HG03521 (cell line): Measurements from ENCODE around the gene CFTR.
A peak's percentile ranks its signal among the peaks of the same experiment; 100 is the strongest.
"Not testable (repeated sequence)": the region's sequence is repeated elsewhere in the genome, so short reads cannot be mapped to it uniquely, and the experiment has no call there.

ENCODE experiments used
- ATAC-seq: cut with Tn5 transposase; IDR thresholded peaks from one replicate; pipeline ENCODE4 v1.9.1; 2021; ENCODE audit warnings: mild to moderate bottlenecking, moderate library complexity; ENCODE audit not compliant: unreplicated experiment

CFTR gene

DNA sequence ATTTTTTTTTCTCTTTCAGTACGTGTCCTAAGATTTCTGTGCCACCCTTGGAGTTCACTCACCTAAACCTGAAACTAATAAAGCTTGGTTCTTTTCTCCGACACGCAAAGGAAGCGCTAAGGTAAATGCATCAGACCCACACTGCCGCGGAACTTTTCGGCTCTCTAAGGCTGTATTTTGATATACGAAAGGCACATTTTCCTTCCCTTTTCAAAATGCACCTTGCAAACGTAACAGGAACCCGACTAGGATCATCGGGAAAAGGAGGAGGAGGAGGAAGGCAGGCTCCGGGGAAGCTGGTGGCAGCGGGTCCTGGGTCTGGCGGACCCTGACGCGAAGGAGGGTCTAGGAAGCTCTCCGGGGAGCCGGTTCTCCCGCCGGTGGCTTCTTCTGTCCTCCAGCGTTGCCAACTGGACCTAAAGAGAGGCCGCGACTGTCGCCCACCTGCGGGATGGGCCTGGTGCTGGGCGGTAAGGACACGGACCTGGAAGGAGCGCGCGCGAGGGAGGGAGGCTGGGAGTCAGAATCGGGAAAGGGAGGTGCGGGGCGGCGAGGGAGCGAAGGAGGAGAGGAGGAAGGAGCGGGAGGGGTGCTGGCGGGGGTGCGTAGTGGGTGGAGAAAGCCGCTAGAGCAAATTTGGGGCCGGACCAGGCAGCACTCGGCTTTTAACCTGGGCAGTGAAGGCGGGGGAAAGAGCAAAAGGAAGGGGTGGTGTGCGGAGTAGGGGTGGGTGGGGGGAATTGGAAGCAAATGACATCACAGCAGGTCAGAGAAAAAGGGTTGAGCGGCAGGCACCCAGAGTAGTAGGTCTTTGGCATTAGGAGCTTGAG, at the start of gene CFTR:
CFTR (plus strand) TSS at position 801 of the 830 bp plus-strand sequence. CDS start 70 bp downstream, outside the sequence.
- no peak for ATAC-seq

DNA sequence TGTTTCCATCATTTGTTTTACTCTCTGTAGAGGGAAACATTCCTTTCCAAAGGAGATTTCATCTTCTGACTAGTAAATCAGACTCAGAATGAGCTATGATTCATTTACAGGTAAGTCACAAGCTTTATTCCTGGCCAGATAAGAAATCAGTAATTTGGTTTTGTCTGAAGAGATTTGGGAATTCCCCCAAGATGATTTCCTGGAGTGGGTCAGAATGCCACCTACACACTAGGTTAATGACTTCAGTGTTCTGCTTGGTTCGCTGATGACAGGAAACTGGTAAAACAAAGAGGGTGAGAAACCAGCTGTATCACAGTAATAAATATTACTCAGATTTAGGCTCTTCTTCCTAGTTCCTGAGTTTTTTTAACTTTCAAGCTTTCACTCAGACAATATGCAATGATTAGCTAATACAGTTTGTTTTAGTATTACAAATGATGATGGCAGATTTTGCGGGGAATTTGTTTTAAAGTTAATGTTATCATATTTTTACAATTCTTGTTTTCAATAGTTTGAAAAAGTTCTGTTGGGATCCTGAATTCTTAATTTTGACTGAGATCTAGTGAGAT, 44.3 kb upstream of the CFTR start:
- peak; percentile 87 for ATAC-seq

DNA sequence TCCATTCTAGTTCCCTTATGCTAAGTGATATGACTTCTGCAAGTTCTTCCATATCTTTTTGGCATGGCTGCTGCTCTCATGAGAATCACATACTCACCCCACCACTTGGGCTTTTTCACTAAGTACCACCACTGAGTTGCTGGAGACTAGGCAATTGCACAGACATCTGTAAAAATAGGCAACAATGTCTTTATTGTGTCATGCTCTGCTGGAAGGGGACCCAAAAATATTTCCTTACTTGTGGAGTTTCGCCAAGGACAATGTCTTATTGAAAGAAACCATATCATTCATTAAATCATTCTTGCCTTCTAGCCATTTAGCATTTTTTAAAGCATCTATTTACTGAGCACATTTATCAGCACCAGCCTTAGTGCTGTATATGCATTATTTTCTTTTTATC, 35.2 kb upstream of the CFTR start:
- ATAC-seq = no peak

DNA sequence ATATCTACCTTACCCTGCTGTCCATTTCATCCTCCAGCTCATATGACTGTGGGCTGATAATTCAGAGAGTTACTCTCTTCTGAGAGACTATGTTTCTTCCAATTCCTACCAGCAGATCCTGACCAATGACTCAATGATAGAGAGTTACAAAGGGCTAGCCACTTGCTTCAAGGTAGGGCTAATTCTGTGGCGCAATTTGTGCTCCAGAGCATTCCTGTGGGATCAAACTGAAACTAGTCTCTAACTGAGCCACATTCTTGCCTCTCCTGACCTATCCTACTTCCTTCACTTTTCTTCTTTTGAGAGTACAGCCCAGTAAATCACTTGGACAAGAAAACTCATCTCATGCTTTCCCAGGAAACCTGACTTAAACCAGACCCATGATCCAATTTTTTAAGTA, 34.6 kb upstream of the CFTR start:
- no peak for ATAC-seq

DNA sequence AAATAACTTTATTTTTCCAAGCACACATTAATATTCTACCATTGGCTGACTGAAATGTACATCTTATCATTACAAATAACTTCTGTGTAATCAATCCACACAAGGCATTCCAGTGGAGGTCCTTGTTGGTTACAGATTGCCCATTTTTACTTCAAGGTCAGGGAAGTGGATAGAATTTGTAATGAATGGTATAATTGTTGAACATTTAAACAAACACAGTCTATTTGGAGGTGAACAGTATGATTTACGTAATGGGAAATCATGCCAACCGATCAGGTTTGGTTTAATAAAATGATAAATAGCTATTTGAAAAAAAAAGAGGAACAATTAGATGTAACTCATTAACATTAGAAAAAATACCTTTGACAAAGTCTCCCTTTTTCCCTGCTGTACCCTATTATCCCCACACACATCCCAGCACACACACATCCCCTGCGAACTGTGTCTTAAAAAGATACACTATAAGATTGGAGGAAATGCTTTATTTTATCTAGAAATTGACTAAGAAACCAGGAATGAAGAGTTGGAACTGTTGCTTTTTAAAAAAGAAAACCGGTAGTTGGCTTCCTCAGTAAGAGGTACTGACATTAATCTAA, 33.5 kb upstream of the CFTR start:
- no peak for ATAC-seq

DNA sequence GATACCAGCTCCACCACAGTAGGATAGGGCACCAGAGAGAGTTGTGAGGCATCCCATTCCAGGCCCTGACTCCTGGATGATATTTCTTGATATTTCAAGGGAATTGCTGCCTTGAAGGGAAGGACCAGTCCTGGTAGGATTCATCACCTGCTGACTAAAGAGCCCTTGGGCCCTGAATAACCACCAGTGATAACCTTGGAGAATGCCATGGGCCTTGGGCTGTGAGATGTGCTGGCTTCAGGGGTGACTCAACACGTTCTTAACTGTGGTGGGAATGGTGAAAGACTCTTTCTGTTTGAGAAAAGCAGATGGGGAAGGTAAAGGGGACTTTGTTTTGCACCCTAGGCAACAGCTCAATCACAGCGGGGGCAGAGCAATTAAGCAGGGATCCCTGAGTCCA, 31.2 kb upstream of the CFTR start:
- no peak for ATAC-seq

DNA sequence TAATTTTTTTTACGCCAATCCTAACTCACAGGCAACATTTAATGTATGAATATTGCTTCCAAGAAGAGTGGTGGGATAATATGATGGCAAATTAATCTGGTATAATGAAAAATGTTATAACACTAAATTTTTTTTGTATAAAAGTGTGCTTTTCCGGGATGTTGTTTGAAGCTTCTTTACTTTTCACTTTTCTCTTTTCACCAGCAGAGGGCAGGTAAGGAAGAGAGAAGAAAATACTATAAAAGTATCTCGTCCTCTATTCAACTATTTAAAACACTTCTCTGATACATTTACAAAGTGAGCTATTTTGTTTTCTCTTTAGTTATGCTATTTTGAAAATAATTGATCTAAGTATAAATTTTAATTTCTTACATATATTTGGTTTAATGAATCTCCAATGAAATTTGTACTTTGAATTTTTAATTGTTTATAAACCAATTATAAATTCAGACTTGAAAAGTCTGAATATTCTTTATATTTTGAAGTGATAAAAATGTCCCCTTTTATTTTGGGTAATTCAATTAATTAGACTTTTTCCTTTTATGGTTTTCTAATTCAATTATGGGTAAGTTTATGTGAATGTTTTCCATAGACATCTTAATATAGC, 20.7 kb upstream of the CFTR start:
- ATAC-seq = no peak

DNA sequence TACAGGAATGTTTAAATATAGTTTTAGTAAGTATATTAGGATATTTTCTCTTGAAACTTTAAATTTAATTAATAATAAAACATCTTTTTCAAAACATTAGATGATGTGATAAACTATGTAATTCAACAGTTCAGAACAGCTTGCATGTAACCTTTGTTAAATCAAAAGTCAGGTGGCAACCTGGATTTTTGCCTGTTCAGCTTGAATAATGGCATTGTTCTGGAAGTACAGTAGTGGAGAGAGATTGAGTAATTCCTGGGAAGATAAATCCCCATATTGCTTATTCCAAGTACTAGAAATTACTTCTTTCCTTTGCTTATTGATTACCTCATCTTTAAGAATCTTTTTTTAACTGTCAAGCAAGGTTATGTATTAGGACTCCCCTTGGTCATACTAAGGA, 20.1 kb upstream of the CFTR start:
- no peak for ATAC-seq

DNA sequence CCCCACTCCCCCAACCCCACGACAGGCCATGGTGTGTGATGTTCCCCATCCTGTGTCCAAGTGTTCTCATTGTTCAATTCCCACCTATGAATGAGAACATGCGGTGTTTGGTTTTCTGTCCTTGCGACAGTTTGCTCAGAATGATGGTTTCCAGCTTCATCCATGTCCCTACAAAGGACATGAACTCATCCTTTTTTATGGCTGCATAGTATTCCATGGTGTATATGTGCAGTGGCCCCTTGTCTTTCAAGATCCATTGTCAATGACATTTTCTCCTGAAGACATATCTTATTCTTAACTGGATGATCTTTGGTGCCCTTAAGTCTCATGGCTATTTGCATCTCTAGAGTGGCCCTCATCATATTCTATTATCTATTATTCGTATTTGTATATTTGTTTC, 19.0 kb upstream of the CFTR start:
- not testable (repeated sequence) for ATAC-seq

DNA sequence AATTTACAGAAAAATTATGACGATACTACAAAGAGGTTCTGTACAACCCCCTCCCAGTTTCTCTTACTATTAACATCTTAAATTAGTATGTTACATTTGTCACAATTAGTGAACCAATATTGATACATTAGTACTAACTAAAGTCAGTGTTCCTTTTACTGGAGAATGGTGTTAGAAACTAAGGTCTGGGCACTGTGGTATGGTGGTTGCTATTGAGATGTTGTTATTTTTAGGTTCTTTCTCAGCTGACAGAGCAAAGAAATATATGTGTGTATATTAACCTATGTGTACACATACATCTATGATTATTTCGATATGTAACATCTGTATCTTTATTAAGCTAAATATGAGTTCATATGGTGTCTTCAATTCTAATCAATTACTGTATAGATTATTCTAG, 11.7 kb upstream of the CFTR start:
- ATAC-seq = no peak

DNA sequence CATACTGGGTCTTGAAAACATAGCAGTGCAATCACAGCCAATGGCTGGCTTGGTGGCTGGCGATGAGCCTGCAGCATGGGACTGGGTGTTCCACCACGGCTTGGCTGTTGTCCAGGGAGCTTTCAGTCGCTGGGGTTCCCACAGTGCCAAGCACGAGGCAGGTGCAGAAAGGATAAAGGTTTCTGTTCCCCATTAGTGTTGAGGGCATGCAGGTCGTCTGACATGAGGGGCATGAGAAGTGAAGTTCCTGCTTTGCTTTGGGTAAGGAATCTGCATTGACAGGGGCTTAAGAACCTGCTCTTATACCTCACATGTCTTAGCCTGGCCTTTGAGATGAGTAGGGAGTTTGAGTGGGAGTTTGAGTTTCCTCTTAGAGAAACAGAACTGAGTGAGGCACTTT, 9.0 kb upstream of the CFTR start:
- ATAC-seq = no peak

DNA sequence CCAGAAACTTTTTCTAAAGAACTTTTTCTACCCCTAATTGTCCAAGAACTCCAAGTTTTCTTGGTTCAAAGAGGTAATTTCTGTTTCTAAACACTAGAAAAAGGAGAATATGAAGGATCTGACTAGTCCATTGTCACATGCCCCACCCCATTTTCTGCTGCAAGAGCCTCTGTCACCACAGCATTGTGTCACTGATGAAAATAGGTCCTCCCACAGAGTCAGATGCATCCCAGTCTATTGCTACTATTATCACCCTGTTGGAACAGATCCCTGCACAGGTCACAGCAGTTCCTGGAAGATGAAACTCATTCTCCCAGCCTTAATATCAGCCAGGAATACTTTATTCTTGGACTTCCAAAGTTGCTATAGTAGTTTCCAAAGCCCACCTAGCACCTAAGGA, 7.5 kb upstream of the CFTR start:
- ATAC-seq = no peak

DNA sequence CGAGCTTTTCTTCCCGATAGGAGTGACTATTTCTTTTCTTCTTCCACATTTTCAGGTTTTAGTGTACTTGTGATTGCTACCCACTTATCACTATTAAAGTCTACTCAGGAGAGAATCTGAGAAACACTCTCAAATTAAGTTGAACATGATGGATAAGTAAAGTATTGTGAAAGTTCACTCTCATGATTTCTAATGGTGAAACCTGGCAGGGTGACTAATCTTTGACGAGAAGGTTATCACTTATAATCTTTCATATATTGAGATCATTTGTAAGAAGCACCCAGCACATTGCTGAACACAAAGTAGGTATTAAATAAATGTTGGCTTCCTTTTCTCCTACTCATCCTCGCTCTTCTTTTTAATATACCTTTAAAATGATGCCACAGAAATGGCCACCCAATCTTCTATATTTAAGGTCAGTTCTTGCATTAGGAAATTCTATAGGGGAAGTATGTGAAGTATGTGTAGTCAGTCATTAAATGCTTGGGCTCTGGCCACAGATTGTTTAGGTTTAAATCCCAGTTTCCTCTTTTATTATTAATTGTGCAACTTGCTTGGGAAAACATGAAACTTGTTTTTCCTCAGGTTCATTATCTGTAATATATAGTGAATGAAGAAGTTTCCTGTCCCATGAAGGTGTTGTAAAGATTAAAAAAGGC, 3.1 kb upstream of the CFTR start:
- ATAC-seq = no peak

DNA sequence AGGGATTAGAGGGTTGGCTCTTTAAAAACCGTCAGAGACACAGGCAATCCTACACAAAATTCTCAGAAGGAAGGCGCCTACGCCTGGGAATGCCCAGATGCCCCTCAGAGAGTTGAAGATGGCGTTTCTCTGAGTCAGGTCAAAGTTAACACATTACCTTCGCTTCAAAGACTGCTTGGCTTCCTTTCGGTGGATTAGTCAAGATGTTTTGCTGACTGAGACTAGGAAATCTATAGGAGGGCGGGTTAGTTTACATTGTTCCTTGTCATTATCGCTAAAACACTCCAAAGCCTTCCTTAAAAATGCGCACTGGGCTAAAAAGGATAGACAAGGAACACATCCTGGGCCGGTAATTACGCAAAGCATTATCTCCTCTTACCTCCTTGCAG, 995 bp upstream of the CFTR start:
- ATAC-seq = no peak

DNA sequence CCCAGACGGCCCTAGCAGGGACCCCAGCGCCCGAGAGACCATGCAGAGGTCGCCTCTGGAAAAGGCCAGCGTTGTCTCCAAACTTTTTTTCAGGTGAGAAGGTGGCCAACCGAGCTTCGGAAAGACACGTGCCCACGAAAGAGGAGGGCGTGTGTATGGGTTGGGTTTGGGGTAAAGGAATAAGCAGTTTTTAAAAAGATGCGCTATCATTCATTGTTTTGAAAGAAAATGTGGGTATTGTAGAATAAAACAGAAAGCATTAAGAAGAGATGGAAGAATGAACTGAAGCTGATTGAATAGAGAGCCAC, 184 bp downstream of the CFTR start:
- no peak for ATAC-seq

DNA sequence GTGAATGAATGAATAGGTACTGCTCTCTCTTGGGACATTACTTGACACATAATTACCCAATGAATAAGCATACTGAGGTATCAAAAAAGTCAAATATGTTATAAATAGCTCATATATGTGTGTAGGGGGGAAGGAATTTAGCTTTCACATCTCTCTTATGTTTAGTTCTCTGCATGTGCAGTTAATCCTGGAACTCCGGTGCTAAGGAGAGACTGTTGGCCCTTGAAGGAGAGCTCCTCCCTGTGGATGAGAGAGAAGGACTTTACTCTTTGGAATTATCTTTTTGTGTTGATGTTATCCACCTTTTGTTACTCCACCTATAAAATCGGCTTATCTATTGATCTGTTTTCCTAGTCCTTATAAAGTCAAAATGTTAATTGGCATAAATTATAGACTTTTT, 1.2 kb downstream of the CFTR start:
- no peak for ATAC-seq

DNA sequence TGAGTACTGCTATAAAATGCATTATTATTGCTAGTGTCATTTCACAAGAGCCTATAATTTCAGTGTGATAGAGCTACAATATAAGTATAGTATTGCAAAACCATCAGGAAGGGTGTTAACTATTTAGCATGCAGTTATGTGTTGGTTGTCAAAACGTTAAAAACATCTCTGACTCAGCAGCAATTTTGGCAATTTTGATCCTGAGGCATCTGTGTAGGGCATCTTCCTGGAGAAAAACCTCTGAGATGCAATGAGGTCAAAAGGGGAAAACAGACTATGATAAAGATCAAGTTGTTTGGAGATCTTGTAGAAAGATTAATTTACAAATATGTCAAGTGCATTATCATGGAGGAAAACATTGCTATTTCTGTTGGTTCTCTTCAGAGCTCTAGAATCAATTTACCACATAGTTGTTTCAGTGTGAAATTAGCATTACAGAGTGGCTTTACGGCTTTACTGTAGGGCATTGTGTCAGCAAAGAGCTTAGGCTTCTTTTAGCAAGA, 5.3 kb downstream of the CFTR start:
- ATAC-seq = no peak

DNA sequence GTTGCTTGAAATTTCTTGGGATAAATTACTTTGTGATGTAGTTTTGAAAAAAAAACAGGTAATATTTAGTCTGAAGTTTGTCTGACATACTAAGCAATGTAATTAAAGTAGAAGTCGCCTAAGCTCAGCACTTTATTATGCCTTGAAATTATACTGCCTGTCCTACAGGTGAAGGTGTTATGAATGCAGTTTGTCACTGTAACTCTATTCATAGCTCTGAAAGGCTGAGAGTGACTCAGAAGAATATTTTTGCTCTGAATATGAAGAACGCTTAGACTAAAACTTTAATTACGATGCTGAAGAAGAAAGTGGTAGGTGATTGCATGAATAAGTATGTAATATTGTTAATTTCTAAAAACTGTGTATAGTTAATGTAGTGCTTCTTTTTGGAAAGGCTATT, 9.2 kb downstream of the CFTR start:
- no peak for ATAC-seq

DNA sequence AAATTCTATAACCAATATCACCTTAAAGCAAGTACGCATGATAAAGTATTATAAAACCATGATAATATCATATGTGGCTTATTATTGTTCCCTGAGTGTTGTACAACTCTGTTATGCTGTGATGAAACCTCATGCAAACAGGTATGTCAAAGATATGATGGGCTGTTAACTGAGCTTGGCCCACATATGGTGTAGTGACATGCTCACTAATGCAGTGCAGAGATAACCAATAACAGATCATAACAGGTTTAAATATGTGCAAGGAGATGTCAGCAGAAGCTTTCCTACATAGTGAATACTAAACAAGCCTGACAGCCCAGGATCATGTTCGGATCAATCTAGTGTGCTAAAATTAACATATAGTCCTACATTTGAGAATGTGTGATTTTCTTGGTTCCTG, 9.6 kb downstream of the CFTR start:
- no peak for ATAC-seq

DNA sequence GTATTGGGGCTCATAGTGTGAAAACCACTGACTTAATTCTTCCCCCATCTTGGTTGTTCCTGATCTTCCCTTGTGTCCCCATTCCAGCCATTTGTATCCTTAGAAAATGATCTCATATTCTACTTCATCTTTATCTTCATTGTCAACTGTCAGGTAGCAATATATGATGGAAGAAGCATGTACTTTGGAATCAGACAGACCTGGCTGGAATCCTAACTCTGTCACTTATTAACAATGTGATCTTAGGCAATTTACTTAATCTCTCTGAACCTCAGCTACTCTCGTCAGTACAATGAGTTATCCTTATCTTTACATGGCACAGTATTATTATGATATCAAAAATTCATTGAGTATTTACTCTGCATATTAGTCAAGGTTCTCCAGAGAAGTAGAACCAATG, 10.1 kb downstream of the CFTR start:
- ATAC-seq = no peak

DNA sequence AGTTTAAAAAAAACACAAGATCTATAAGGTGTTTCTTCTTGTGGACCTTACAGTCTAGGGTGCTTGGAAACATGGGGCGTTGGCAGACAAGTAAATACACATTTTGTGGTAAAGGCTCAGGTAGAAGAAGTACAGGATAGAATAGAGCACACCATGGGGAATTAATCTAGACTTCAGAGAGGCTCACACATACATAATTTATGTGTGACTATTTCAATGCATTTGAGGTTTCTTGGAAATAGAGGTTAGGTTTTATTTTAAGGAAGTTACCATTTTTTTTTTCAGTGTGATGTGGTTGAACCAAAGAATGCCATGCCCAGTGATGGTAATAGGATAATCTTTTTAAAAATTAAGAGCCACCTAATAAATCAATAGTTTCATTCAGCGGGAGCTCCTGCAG, 12.8 kb downstream of the CFTR start:
- ATAC-seq = no peak
